ENCODE results near the gene APBB2.
A peak's percentile ranks its signal among the peaks of the same experiment; 100 is the strongest.

APBB2 gene

DNA sequence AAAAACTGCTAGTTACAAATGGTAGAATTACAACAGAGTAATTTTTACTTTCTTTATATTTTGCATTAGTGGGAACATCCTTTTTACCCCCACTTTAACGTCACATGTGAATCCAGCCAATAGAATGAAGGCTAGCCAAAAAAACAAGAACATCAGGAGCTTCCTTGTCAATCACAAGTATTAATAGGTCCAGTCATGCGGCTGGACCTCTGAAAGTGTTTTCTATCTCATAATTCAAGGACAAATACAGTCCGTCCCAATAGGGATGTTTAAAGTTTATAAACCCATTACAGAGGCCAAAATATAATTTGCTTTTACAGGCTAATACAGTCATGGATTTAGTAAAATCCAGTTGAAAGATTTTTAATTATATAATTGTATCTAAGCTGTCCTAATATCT lies 110.7 kb downstream of the APBB2 start:
- no peak for DNase-seq (ENCODE audit: low read depth)
- TF ChIP-seq, protein P1, sequence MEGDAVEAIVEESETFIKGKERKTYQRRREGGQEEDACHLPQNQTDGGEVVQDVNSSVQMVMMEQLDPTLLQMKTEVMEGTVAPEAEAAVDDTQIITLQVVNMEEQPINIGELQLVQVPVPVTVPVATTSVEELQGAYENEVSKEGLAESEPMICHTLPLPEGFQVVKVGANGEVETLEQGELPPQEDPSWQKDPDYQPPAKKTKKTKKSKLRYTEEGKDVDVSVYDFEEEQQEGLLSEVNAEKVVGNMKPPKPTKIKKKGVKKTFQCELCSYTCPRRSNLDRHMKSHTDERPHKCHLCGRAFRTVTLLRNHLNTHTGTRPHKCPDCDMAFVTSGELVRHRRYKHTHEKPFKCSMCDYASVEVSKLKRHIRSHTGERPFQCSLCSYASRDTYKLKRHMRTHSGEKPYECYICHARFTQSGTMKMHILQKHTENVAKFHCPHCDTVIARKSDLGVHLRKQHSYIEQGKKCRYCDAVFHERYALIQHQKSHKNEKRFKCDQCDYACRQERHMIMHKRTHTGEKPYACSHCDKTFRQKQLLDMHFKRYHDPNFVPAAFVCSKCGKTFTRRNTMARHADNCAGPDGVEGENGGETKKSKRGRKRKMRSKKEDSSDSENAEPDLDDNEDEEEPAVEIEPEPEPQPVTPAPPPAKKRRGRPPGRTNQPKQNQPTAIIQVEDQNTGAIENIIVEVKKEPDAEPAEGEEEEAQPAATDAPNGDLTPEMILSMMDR (IDR thresholded peaks at IDR 0.05; ENCODE audit: insufficient read depth, low read depth, low read length, missing control alignments) = no peak
- H3K4me3 ChIP-seq (ENCODE audit: low read depth, low read length) = no peak overlapping the region

DNA sequence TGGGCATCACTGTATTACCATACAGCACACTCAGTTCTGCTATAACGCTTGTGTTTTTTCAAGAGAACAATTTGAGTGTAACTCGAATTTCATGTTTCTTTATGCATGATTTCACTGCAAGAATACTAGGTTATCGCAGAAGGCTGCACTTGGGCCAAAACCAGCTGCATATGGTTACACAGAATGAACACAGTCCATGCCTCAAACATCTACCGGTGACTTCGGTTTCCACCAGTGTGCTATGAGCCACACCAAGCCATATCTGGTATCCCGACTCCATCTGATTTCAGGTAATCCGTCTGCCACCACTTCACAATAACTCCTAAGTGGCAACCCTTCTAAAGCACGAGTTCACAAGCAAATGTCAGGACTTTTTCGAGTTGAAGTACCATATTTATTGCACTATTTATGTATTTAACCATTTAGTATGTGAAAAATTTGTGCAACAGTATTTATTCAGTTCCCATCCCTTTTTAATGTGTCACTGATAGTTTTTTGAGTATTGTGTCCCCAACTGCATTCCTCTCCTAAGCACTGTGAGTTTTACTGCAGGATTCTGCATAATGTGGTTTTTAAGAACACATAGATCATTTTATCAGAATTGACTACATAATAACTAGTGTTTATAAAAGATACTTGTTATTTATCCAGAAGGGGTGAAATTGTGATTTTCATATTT lies 111.8 kb downstream of the APBB2 start:
- TF ChIP-seq, protein P1 (IDR thresholded peaks at IDR 0.05; ENCODE audit: insufficient read depth, low read depth, low read length, missing control alignments) = no peak
- no peak overlapping the region for H3K4me3 ChIP-seq (ENCODE audit: low read depth, low read length)
- no peak for DNase-seq (ENCODE audit: low read depth)

DNA sequence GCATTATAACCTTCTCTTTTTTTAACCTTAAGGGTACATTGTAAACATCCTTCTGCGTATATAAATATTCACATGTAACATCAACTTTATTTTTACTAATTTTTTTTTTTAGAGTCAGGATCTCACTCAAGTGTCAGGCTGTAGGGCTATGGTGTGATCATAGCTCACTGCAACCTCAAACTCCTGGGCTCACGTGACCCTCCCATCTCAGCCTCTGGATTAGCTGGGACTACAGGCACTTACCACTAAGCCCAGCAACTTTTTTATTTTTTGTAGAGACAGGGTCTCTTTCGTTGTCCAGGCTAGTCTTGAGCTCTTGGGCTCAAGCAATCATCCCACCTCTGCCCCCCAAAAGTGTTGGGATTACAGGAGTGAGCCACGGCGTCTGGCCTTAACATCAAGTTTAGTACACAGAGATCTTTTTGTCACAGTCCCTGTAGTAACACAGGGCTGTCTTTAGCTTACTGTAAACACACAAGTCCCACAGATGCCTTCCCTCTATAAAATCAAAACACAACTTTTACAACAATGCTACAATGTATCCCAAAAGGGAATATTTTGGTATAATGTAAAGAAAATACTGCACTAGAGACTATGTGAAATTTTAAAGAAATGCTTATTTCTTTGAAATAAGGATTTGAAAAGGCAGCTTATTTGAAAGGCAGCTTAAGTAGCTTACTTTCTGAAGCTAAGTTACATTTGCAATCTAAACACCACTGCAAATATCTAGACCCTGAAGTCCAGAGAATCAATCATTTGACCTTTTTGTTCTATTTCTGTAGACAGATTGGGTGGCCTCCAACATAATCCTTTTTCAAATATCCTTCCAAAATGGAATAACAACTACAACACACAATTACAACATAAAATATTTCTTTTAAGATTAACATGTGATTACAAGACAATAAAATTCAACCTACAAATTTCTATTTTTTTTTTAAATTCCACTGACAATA lies 116.0 kb downstream of the APBB2 start:
- DNase-seq (ENCODE audit: low read depth) = no peak
- TF ChIP-seq, protein P1 (IDR thresholded peaks at IDR 0.05; ENCODE audit: insufficient read depth, low read depth, low read length, missing control alignments) = no peak
- no peak overlapping the region for H3K4me3 ChIP-seq (ENCODE audit: low read depth, low read length)

DNA sequence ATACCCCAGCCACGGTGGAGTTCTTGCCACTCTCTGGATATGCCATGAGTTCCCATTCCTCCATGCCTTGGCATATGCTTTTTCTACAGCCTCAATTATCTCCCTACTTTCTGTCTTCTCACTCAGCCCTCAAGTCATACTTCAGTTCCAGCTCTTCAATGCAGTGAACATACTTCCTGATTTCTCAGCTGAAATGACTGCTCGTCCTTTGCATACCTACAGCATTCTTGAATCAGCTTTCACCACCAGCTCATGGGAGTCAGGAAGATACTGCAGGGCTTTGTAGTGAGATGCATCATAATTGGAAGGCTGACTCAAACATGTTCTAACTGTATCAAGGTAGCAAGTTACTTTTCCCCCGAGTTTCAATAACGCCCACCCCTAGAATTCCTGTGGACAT lies 118.4 kb downstream of the APBB2 start:
- DNase-seq (ENCODE audit: low read depth) = peak; percentile 62
- TF ChIP-seq, protein P1 (IDR thresholded peaks at IDR 0.05; ENCODE audit: insufficient read depth, low read depth, low read length, missing control alignments) = no peak
- no peak overlapping the region for H3K4me3 ChIP-seq (ENCODE audit: low read depth, low read length)

DNA sequence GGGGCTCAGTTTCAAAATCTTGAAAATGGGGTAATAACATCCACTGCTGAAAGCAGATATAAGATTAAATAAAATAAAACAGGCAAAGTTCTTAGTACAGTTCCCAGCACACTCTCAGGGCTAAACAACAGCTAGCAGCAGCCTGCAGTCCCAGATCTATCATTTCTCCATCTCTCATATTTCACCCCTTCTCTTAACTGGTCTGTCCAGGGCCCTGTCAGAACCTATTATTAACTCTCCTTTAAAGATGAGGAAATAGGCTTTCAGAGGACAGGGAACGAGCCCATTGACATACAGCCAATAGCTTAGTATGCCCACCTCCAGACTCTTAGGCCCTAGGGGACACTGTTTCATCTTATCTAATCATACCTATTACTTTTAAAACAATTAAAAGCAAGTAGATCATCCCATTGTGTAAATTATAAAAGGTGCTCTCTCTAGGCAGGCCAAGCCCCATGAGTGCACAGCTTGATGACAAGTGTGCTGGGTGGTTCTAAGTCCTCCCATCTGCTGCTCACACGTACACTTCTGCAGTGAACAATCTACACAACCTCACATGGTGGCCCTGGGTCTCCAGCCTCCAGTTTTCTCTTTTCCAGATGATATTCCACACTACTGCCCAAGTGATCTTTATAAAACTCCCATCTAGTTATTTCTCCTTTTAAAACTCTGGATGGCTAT lies 119.0 kb downstream of the APBB2 start:
- TF ChIP-seq, protein P1 (IDR thresholded peaks at IDR 0.05; ENCODE audit: insufficient read depth, low read depth, low read length, missing control alignments) = no peak
- DNase-seq (ENCODE audit: low read depth) = no peak

DNA sequence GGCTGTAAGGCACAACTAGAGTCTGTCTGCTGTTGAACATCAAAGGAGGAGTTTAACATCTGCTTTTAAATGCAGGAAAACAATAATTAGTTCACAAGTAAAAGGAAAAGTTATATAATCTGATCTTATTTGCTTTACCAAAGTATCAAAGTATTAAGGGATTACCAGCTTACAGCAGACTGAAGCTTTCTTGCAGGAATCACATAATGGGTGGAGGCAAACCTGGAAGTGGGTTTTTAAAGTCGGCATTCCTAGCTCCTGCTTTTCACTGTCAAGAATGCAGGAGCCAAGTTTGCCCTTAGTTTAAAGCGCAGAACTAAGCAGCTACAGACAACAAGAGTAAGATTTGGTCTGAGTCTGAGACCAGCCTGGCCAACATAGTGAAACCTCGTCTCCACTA lies 122.2 kb downstream of the APBB2 start:
- H3K4me3 ChIP-seq (ENCODE audit: low read depth, low read length) = no peak overlapping the region
- no peak for DNase-seq (ENCODE audit: low read depth)
- TF ChIP-seq, protein P1 (IDR thresholded peaks at IDR 0.05; ENCODE audit: insufficient read depth, low read depth, low read length, missing control alignments) = no peak

More for the DNA sequence above, 119.0 kb downstream of the APBB2 start:
- no peak overlapping the region for H3K4me3 ChIP-seq (ENCODE audit: low read depth, low read length)

Measured in GM12865 (cell line).